Ovary (tissue), 3 donors: ENCODE results near the gene KNDC1.

Experiments used
- EP300 ChIP-seq: sonication (generic); formaldehyde crosslinking; IDR thresholded peaks from one replicate; pipeline ENCODE4 v1.6.1; 2017; ENCODE audit warnings: antibody characterized with exemption
- TF ChIP-seq, protein P1 (sequence below), 3 donors: fragments of 450-650 bp in 2 of 3; fragments of 200-600 bp in 1 of 3; IDR thresholded peaks; one replicate each; pipeline versions ENCODE4 v1.5.1 to v1.8.0; 2016 to 2022; ENCODE audit warnings: antibody characterized with exemption in 3 of 3, mild to moderate bottlenecking in 1 of 3
- donor health status: DM: no; HTN: no; CAD: no.

DNA sequence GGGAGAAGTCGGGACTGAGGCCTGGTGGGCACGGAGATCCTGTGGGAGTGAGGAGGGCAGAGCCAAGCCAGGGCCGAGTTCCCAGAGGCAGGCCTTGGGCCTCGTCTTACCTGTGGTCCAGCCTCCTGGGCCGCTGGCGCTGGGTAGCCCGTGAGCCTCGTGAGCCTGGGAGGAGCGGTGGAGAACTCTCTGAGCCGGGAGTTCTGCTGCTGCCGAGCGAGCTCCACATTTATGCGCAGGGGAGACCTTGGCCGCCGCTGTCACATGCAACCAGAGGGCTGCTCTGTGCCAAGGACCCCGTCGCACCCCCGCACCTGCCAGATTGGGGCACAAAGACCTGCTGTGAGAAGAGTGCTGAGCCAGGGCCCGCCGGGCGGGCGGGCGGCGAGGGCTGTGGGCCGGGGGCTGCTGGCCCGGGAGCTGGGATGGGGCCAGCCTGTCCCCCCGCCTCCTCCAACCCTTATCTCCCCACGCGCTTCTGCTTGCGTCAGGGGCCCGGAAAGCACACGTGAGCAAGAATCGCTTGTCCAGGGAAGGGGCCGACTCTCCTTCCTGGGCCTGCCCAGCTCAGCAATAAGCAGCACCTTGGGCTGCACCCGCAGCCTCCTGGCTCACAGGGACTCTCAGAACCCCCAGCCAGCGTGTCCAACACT, 87.8 kb downstream of the KNDC1 start:
- no peak for TF ChIP-seq EP300
- TF ChIP-seq, protein P1, sequence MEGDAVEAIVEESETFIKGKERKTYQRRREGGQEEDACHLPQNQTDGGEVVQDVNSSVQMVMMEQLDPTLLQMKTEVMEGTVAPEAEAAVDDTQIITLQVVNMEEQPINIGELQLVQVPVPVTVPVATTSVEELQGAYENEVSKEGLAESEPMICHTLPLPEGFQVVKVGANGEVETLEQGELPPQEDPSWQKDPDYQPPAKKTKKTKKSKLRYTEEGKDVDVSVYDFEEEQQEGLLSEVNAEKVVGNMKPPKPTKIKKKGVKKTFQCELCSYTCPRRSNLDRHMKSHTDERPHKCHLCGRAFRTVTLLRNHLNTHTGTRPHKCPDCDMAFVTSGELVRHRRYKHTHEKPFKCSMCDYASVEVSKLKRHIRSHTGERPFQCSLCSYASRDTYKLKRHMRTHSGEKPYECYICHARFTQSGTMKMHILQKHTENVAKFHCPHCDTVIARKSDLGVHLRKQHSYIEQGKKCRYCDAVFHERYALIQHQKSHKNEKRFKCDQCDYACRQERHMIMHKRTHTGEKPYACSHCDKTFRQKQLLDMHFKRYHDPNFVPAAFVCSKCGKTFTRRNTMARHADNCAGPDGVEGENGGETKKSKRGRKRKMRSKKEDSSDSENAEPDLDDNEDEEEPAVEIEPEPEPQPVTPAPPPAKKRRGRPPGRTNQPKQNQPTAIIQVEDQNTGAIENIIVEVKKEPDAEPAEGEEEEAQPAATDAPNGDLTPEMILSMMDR (IDR thresholded peaks at IDR 0.05) = no peak
